8988T (cell line): ENCODE results near the gene WHAMM.
A peak's percentile ranks its signal among the peaks of the same experiment; 100 is the strongest.
"Not testable (repeated sequence)": the region's sequence is repeated elsewhere in the genome, so short reads cannot be mapped to it uniquely, and the experiment has no call there.

Experiments used
- DNase-seq: peaks from one replicate; pipeline ENCODE4 v3.0.0; 2011

WHAMM gene

GRCh38 chr15:82843566-82843965 is 34.1 kb downstream of the WHAMM start:
- no peak for DNase-seq

- DNase-seq, result no peak
Observed at GRCh38 chr15:82845686-82846085, 36.3 kb downstream of the WHAMM start.

GRCh38 chr15:82846621-82847020 is 37.2 kb downstream of the WHAMM start:
- no peak for DNase-seq

DNA sequence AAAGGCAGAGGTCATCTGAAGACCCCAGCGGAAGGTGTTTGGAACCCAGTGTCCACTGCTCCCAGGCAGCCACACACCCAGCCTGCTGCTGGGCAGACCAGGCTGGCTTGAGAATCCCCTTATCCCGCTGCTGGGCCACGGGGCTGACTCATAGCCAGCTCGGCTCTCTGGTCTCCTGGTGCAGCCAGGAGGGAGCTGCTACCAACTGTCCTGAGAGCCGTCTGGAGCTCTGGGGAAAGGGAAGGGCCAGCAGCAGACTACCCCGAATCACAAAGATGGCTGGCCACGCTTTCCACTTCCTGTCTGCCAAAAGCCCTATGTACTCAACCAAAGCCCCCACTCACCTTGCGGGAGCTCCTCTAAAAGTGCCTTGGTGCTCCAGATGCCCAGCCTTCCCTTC is 38.3 kb downstream of the WHAMM start:
- no peak for DNase-seq

DNA sequence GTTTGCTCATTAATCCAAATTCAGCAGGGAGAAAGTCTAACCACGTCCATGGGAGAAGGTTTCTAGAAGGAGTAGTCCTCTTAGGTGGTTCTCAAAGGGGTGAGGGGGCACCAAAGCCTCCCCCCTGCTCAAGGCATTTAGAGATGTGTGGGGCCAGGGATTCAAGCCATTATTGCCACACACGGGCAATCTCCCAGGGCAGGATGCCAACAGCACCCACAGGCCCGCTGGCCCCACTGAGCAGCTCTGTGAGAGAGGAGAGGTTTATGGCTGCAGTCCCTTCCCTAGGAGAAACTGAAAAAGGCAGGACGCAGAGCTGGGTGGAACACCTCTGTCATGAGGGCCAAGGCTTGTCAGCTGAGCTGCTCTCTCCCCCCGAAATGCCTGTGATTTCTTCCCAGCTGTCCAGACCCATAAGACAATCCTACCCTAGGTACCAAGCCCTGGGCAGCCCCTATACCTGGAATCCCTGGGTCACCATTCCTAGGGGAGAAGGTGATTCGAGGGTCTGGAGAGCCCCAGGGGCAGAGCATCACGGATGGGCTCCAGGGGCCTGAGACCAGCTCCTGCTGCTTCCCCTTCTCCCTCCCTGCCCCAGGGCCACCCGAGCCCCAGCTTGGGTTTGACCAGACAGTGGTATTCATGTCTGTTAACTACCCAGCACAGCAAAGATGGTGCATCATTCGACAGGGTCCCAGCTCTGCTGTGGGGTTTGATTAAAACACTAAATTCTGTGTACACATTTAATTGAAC is 39.0 kb downstream of the WHAMM start:
- DNase-seq, result no peak

DNA sequence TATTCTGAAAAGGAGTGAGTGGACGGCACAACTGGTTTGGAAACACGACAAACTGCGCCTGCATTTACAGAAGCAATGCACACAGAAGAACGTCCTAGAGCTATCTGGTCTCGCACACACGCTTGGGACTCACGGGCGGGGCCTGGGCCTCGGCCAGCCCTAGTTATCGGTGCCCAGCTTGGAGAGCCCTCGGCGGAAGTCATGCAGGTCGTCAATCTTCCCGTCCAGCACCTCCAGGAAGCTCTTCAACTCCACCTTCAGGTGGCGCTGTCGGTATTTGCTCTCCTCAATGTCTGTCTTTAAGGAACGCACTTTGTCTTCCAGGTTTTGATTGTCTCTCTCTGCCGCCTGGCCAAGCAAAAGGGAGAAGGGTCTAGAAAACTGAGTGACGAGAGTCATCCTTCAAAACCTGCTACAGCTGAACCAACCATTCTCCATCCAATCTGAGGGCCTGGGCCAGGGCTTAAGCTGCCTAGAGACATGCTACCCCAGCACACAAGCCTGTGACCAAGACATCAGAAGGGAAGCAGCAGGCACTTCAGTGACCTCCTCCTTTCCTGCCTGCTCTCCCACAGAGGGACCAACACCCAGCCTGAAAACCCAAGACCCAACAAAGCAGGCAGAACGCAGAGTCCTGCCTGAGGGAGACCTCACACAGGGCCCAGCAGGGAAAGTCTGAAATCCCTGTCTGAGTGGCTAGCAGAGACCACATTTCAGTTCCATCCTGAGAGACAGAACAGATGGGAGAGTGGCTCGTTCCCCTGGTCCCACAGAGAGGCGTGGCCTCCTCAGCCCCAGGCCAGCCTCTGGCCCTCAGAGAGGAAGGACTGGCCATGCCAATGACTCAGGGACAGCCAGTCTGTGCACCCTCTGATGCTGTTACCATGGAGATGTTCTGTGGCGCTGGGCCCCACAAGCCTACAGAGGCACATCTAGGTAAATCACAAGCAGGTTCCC is 40.4 kb downstream of the WHAMM start:
- DNase-seq, result peak; percentile 61

- DNase-seq, result no peak
Observed at GRCh38 chr15:82850731-82851130, 41.3 kb downstream of the WHAMM start.

GRCh38 chr15:82851306-82851850 is 42.0 kb downstream of the WHAMM start:
- no peak for DNase-seq

- DNase-seq, result no peak
Observed at GRCh38 chr15:82851981-82852511, 42.6 kb downstream of the WHAMM start.

- DNase-seq, result no peak
Observed at GRCh38 chr15:82852941-82853561, 43.6 kb downstream of the WHAMM start.

DNA sequence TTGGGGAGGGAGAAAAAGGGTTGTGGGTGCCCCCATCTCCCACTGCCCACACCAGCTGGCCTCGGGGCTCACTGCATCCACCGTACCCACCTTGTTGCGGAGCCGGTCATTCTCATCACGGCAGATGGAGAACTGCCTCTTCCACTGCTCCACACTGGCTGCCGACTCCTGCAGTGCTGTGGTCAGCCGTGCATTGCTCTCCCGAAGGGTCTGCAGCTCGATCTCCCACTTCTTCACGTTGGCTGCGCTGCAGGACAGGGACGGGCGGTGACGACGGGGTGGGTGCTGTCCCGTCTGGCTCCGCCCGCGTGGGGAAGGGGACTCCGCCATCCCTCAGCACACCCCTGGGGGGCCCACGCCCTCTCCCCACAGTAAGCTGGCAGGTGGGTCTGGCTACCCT is 45.1 kb downstream of the WHAMM start:
- no peak for DNase-seq

- no peak for DNase-seq
Observed at GRCh38 chr15:82855286-82856100, 46.1 kb downstream of the WHAMM start.

- no peak for DNase-seq
Observed at GRCh38 chr15:82856397-82857170, 47.2 kb downstream of the WHAMM start.

- DNase-seq, result no peak
Observed at GRCh38 chr15:82858932-82859331, 49.5 kb downstream of the WHAMM start.

DNA sequence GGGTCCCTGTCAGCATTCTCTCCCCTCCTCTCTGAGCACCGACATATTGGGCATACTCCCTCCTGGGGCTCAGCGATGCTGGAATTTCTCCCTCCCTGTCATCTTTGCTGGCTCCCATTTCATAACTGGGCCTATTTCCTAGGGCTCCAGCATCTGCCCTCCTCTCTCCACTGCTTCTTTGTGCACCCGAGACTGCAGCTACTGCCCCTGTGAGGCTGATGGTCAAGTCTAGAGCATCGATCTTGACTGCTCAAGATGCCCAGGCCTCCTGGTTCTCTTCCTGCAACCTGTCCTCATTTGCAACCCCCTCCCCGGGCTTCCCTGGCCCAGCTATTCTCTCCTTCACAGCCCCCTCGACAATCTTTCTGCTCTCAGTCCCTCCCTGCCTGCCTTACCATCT is 53.5 kb downstream of the WHAMM start:
- no peak for DNase-seq

DNA sequence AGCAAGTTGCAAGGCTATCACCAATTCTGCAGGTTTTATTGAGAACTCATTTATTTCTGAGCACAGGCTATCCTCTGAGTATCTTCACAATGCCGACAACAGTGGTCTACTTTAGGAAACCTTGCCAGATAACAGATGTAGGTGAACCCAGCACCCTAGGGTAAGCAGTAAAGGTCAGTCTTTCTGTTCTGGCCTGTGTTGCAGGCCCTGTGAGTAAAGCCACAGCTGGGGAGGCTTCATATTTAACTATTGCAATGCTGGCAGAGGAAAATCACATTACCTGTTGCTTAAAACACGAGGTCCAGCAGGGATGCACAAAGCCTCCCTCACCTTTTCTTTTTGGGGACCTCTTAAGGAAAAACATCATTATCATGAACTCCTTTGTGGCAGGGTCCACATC is 55.5 kb downstream of the WHAMM start:
- no peak for DNase-seq

- not testable (repeated sequence) for DNase-seq
Observed at GRCh38 chr15:82865581-82865980, 56.2 kb downstream of the WHAMM start.

DNA sequence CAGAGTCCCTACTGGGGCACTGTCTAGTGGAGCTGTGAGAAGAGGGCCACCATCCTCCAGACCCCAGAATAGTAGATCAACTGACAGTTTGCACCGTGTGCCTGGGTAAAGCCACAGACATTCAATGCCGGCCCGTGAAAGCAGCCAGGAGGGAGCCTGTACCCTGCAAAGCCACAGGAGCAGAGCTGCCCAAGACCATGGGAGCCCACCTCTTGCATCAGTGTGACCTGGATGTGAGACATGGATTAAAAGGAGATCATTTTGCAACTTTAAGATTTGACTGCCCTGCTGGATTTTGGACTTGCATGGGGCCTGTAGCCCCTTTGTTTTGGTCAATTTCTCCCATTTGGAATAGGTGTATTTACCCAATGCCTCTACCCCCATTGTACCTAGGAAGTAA is 56.6 kb downstream of the WHAMM start:
- DNase-seq, result not testable (repeated sequence)

DNA sequence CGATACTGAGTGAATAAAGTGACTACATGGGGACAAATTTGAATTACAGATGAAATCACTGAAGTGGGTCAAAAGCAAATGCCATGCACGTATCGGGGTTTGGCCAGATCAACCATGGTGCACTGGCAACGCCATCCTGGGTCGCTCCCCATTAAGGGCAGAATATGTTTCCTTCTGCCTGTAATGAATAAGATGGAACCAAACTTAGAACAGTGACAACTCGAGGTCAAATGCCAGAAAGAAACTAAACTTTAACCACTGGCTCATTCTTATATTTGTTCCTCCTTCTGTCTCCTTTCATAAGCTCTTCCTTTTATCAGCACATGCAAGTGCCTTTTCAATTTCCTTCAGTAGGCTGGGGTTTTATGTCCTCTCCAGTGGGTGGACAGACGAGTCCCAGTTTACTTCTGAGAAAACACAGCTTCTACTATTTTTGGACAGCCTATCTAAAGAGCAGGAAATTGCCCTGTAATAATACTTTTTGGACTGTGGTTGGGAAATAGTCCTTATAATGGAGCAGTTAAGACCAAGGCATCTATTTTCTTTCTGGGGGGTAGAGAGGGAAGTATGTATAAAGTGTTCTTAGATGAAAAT is 61.4 kb downstream of the WHAMM start:
- no peak for DNase-seq

- no peak for DNase-seq
Observed at GRCh38 chr15:82871358-82871757, 61.9 kb downstream of the WHAMM start.
